Fibroblast of lung (primary cell): ENCODE data around the gene GALNT18.

Experiments
- EZH2 ChIP-seq: IDR thresholded peaks from 2 replicates; pipeline ENCODE4 v1.5.1; 2012; ENCODE audit warnings: low read length, control low read depth, mild to moderate bottlenecking; ENCODE audit errors: missing control alignments
- TF ChIP-seq, protein P1 (sequence below), 2 donors: IDR thresholded peaks in 1 of 2; conservative IDR thresholded peaks in 1 of 2; 1 replicate in 1 of 2; 2 replicates in 1 of 2; pipeline ENCODE4 v1.5.1; 2011 to 2012; ENCODE audit warnings: low read length in 2 of 2, control low read depth in 1 of 2, inconsistent platforms in 1 of 2, low read depth in 1 of 2, mild to moderate bottlenecking in 1 of 2

DNA sequence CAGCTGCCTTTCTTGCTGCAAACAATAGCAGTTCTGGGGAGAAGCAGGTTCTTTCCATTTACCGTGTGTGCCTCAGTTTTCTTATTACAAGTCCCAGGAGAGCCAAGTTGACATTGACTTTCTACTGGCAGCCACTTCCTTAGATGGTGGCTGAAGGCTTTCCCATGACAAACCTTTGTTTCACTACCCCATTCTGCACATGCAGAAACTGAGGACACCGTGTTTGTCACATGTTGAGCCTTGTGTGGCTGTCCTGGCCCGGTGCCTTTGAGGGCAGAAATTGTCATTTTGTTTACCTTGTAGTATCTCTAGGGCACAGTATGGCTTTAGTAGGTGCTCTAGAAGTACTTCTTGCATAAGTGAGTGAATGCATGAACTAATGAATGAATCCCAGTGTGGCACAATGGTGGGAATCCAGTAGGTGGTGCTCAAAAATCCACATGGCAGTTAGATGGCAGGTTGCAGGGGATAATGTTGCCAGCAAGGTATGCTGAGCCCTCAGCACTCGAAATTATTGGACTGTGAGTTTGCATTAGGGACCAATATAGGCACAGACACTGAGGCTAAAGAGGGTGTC lies 370.3 kb downstream of the GALNT18 start:
- no peak for TF ChIP-seq EZH2
- TF ChIP-seq, protein P1, sequence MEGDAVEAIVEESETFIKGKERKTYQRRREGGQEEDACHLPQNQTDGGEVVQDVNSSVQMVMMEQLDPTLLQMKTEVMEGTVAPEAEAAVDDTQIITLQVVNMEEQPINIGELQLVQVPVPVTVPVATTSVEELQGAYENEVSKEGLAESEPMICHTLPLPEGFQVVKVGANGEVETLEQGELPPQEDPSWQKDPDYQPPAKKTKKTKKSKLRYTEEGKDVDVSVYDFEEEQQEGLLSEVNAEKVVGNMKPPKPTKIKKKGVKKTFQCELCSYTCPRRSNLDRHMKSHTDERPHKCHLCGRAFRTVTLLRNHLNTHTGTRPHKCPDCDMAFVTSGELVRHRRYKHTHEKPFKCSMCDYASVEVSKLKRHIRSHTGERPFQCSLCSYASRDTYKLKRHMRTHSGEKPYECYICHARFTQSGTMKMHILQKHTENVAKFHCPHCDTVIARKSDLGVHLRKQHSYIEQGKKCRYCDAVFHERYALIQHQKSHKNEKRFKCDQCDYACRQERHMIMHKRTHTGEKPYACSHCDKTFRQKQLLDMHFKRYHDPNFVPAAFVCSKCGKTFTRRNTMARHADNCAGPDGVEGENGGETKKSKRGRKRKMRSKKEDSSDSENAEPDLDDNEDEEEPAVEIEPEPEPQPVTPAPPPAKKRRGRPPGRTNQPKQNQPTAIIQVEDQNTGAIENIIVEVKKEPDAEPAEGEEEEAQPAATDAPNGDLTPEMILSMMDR (conservative IDR thresholded peaks at IDR 0.05 in 1 of 2, IDR thresholded peaks at IDR 0.05 in 1 of 2; ENCODE audit: low read depth in 1 of 2, low read length in 2 of 2), result no peak
